OCI-LY1 (cell line): ENCODE results near the gene AOC3.

Source experiments
- H2AFZ ChIP-seq: fragments of 200-600 bp; sonication (generic), shearing (Covaris generic); 2 replicates; pipeline ENCODE4 v1.6.0; 2014; ENCODE audit warnings: antibody characterized with exemption, mild to moderate bottlenecking, low read length
- H3F3A ChIP-seq: fragments of 200-600 bp; sonication (generic), shearing (Covaris generic); 2 replicates; pipeline ENCODE4 v1.6.0; 2014; ENCODE audit warnings: mild to moderate bottlenecking, antibody characterized with exemption, low read length, moderate library complexity; ENCODE audit not compliant: insufficient read depth
- H3K27ac ChIP-seq: fragments of 200-600 bp; sonication (generic); 2 replicates; pipeline ENCODE4 v1.5.1; 2014; ENCODE audit warnings: low read length, mixed run types, mild to moderate bottlenecking, low read depth; ENCODE audit not compliant: poor library complexity, severe bottlenecking
- H3K27me3 ChIP-seq: fragments of 200-600 bp; sonication (generic); 2 replicates; pipeline ENCODE4 v1.6.0; 2014; ENCODE audit warnings: antibody characterized with exemption, mild to moderate bottlenecking, low read length, moderate library complexity; ENCODE audit not compliant: insufficient read depth
- H3K36me3 ChIP-seq: fragments of 200-600 bp; sonication (generic); 2 replicates; pipeline ENCODE4 v1.6.1; 2014; ENCODE audit warnings: mild to moderate bottlenecking, antibody characterized with exemption, low read length, moderate library complexity, mixed read lengths; ENCODE audit not compliant: insufficient read depth
- H3K4me1 ChIP-seq: fragments of 200-600 bp; sonication (generic); 2 replicates; pipeline ENCODE4 v1.5.1; 2014; ENCODE audit warnings: mild to moderate bottlenecking, low read length, moderate library complexity; ENCODE audit not compliant: insufficient read depth, severe bottlenecking
- H3K4me2 ChIP-seq: fragments of 200-600 bp; sonication (generic), shearing (Covaris generic); 2 replicates; pipeline ENCODE4 v1.6.1; 2014; ENCODE audit warnings: low read length
- H3K4me3 ChIP-seq: fragments of 200-600 bp; sonication (generic); 2 replicates; pipeline ENCODE4 v1.5.1; 2014; ENCODE audit warnings: low read length, low read depth, mild to moderate bottlenecking, mixed read lengths; ENCODE audit not compliant: poor library complexity, severe bottlenecking
- H3K79me2 ChIP-seq: fragments of 200-600 bp; shearing (Covaris generic); 2 replicates; pipeline ENCODE4 v1.6.1; 2016; ENCODE audit warnings: mixed run types, low read length, mixed read lengths; ENCODE audit not compliant: insufficient read depth
- H3K9ac ChIP-seq: fragments of 200-600 bp; sonication (generic), shearing (Covaris generic); 2 replicates; pipeline ENCODE4 v1.6.1; 2014; ENCODE audit warnings: mild to moderate bottlenecking, low read length, mixed read lengths
- H3K9me2 ChIP-seq: fragments of 200-600 bp; sonication (generic), shearing (Covaris generic); 2 replicates; pipeline ENCODE4 v1.6.1; 2014; ENCODE audit warnings: low read depth, mild to moderate bottlenecking, low read length, mixed read lengths
- H3K9me3 ChIP-seq: fragments of 200-600 bp; shearing (Covaris generic); 2 replicates; pipeline ENCODE4 v1.6.1; 2014; ENCODE audit warnings: low read length, mixed read lengths
- H4K20me1 ChIP-seq: fragments of 200-600 bp; sonication (generic), shearing (Covaris generic); 2 replicates; pipeline ENCODE4 v1.6.0; 2016; ENCODE audit warnings: mild to moderate bottlenecking, low read length; ENCODE audit not compliant: insufficient read depth
- CTCF ChIP-seq: fragments of 200-600 bp; sonication (generic), shearing (Covaris generic); IDR thresholded peaks from 2 replicates; pipeline ENCODE4 v1.5.1; 2017; ENCODE audit warnings: mild to moderate bottlenecking, antibody characterized with exemption, low read length, moderate library complexity, mixed read lengths
- EZH2 ChIP-seq: fragments of 200-600 bp; sonication (generic), shearing (Covaris generic); IDR thresholded peaks from 2 replicates; pipeline ENCODE4 v1.8.0; 2017; ENCODE audit warnings: borderline replicate concordance, mixed run types, mild to moderate bottlenecking, antibody characterized with exemption, low read length, moderate library complexity, mixed read lengths

Gene AOC3

GRCh38 chr17:42878123-42878880, 27.3 kb downstream of the AOC3 start:
- H2AFZ ChIP-seq = no peak overlapping the region
- no peaks in the 10 kb centered on the region for H3K36me3 ChIP-seq
- TF ChIP-seq EZH2 (no peak), CTCF (no peak)
- H3K79me2 ChIP-seq = no peaks in the 10 kb centered on the region
- H3K9me3 ChIP-seq = no peaks in the 10 kb centered on the region
- H3K9ac ChIP-seq = no peak overlapping the region
- H3K9me2 ChIP-seq = no peaks in the 10 kb centered on the region
- H3K4me2 ChIP-seq = no peak overlapping the region
- H3K4me1 ChIP-seq = no peaks in the 10 kb centered on the region
- no peak overlapping the region for H3K4me3 ChIP-seq
- no peak overlapping the region for H3K27ac ChIP-seq
- H3F3A ChIP-seq = no peaks in the 10 kb centered on the region
- peaks cover 10% of the 10 kb centered on the region; the same call in 1 of the 2 replicates for H3K27me3 ChIP-seq
- no peaks in the 10 kb centered on the region for H4K20me1 ChIP-seq

GRCh38 chr17:42878924-42879595, 28.1 kb downstream of the AOC3 start:
- H3K9ac ChIP-seq = no peak overlapping the region
- no peak overlapping the region for H2AFZ ChIP-seq
- H3K9me3 ChIP-seq = no peaks in the 10 kb centered on the region
- H3K27ac ChIP-seq = no peak overlapping the region
- H3K79me2 ChIP-seq = no peaks in the 10 kb centered on the region
- H3K9me2 ChIP-seq = no peaks in the 10 kb centered on the region
- H3F3A ChIP-seq = no peaks in the 10 kb centered on the region
- H4K20me1 ChIP-seq = no peaks in the 10 kb centered on the region
- peaks cover 10% of the 10 kb centered on the region; the same call in 1 of the 2 replicates for H3K27me3 ChIP-seq
- no peaks in the 10 kb centered on the region for H3K36me3 ChIP-seq
- H3K4me1 ChIP-seq = no peaks in the 10 kb centered on the region
- TF ChIP-seq CTCF (no peak), EZH2 (no peak)
- no peak overlapping the region for H3K4me2 ChIP-seq
- no peak overlapping the region for H3K4me3 ChIP-seq

- Histone ChIP-seq H3K4me3 (no peak overlapping the region), H3K9me3 (no peaks in the 10 kb centered on the region), H3K9ac (no peak overlapping the region), H3K27ac (no peak overlapping the region), H3K9me2 (no peaks in the 10 kb centered on the region), H2AFZ (no peak overlapping the region), H3K27me3 (peaks cover 10% of the 10 kb centered on the region; the same call in 1 of the 2 replicates), H3F3A (no peaks in the 10 kb centered on the region), H3K36me3 (no peaks in the 10 kb centered on the region), H3K79me2 (no peaks in the 10 kb centered on the region), H4K20me1 (no peaks in the 10 kb centered on the region), H3K4me2 (no peak overlapping the region), H3K4me1 (no peaks in the 10 kb centered on the region)
- no peak for TF ChIP-seq CTCF
- TF ChIP-seq EZH2 = no peak
These were observed 28.6 kb downstream of the AOC3 start for GRCh38 chr17:42879596-42879985.
